Fibroblast of the aortic adventitia (primary cell): Measurements from ENCODE around the gene TCF12. TPM values are rescaled to one million over a fixed set of nuclear protein-coding genes. Genes with fewer than 3 reads are reported as not detected.

Experiments
- DNase-seq: peaks from one replicate; pipeline ENCODE4 v3.0.0-alpha.2; 2010; ENCODE audit warnings: low read depth
- H3K4me3 ChIP-seq: 2 replicates; pipeline ENCODE4 v1.5.1; 2011; ENCODE audit warnings: low read depth, mild to moderate bottlenecking, control low read depth, low read length, moderate library complexity
- total RNA-seq: library from RNA; depleted of rRNA; stranded (reverse); fragments of >200 nt; gene quantifications from 2 replicates; pipeline ENCODE4 v1.2.3, GENCODE V29; 2012; ENCODE audit warnings: low replicate concordance
- TF ChIP-seq, protein P1 (sequence below): IDR thresholded peaks from 2 replicates; pipeline ENCODE4 v1.5.1; 2011; ENCODE audit warnings: mild to moderate bottlenecking, low read length, control low read depth, inconsistent platforms; ENCODE audit not compliant: insufficient read depth

Gene TCF12
- total RNA-seq, 1 donor, result 89.2 TPM

DNA sequence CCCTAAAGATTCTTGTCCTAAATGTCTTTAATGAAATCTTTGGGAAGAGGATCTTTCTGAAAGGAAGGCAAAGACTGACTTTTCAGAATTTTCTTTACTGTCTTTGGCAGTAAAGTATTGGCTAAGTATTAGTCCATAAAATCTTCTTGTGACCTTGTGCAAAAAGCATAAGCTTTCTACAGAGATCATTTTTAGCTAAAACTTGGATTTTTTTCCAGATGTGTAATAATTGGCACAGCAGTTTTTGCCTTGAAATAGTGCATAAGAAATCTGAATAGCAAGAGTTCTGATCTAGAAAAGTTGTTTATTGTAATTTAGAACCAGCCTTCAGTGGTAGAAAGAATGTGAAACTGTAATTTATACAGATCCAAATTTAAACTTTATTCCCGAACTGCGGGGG is 335.1 kb downstream of the TCF12 start:
- DNase-seq, result no peak
- TF ChIP-seq, protein P1, sequence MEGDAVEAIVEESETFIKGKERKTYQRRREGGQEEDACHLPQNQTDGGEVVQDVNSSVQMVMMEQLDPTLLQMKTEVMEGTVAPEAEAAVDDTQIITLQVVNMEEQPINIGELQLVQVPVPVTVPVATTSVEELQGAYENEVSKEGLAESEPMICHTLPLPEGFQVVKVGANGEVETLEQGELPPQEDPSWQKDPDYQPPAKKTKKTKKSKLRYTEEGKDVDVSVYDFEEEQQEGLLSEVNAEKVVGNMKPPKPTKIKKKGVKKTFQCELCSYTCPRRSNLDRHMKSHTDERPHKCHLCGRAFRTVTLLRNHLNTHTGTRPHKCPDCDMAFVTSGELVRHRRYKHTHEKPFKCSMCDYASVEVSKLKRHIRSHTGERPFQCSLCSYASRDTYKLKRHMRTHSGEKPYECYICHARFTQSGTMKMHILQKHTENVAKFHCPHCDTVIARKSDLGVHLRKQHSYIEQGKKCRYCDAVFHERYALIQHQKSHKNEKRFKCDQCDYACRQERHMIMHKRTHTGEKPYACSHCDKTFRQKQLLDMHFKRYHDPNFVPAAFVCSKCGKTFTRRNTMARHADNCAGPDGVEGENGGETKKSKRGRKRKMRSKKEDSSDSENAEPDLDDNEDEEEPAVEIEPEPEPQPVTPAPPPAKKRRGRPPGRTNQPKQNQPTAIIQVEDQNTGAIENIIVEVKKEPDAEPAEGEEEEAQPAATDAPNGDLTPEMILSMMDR, result no peak
- no peak overlapping the region for H3K4me3 ChIP-seq

DNA sequence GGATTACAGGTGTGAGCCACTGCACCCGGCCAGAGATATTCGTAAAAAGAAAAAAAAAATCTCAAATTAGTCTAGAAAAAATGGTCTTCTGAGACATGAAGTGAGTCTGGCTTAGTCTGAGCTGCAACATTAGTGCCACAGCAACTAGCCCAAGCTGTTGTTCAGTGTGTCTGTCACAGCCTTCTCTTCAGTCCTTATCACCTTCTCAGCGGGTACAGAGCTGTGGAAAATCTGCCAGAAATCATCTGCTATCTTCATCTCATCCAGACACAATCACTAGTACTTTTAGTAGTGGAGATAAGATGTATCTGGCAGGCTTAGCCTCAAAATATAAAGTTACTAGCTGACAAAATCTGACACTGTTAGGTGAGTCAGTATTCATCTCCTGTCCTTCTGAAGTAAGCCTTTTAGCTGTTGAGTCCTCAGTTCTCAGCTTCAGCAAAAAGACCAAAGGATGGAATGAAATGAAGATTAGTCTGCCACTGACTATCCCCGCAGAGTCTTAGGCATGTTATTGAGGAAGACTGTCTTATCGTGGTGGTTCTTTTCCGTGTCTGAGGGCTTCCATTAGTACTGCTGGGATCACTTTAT is 337.4 kb downstream of the TCF12 start:
- no peak overlapping the region for H3K4me3 ChIP-seq
- no peak for DNase-seq
- TF ChIP-seq, protein P1, result no peak

DNA sequence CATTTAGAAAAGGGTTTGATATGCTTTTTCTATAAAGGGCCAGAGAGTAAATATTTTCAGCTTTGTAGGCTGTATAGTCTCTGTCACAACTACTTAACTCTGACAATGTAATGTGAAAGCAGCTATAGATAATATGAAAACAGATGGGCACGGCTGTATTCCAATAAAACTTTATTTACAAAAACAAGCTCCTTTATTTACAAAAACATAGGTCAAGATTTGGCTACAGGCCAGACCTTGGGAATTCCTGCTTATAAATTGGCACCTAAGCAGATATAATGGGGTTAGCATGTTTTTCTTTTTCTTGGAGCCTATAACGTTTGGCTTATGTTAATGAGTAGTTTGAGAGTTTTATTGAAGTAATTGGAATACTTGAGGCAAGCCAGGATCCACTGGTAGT is 338.5 kb downstream of the TCF12 start:
- DNase-seq, result no peak
- TF ChIP-seq, protein P1, result no peak

DNA sequence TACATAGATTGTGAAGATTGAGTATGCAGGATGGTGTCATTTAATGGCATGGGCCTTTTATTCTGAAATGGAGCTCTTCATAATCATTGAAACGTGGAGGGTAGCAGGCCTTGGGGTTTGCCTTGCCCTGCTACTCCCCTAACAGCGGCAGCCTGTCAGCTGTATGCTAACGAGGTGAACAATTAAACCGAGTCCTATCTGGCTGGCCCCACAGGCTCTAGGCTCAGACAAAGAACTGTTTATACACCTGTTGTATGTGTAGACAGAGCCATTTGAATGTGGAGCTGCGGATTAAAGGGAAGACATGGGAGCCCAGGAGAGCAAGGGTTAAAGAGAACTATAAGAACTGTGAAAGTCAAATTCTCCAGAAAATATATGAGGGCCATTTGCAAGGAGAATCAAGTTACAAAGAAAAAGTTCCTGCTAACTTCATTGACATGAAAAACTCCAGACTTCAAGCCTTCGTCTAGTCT is 341.2 kb downstream of the TCF12 start:
- no peak overlapping the region for H3K4me3 ChIP-seq
- TF ChIP-seq, protein P1, result no peak
- no peak for DNase-seq

More for the DNA sequence above, 338.5 kb downstream of the TCF12 start:
- H3K4me3 ChIP-seq, result no peak overlapping the region

DNA sequence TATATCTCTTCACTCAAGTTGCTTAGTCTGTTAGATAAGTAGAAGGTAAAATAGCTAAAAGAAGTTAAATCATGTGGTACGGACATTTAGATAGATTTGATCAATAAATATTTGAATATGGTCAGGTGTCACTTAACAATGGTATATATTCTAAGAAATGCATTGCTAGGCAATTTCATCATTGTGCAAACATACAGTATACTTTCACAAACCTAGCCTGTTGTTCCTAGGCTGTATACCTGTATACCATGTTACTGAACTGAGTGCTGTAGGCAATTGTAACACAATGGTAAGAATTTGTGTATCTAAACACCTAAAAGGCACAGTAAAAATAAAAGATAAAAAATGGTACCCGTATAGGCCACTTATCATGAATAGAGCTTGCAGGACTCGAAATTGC is 345.1 kb downstream of the TCF12 start:
- TF ChIP-seq, protein P1, result no peak
- no peak overlapping the region for H3K4me3 ChIP-seq
- no peak for DNase-seq

DNA sequence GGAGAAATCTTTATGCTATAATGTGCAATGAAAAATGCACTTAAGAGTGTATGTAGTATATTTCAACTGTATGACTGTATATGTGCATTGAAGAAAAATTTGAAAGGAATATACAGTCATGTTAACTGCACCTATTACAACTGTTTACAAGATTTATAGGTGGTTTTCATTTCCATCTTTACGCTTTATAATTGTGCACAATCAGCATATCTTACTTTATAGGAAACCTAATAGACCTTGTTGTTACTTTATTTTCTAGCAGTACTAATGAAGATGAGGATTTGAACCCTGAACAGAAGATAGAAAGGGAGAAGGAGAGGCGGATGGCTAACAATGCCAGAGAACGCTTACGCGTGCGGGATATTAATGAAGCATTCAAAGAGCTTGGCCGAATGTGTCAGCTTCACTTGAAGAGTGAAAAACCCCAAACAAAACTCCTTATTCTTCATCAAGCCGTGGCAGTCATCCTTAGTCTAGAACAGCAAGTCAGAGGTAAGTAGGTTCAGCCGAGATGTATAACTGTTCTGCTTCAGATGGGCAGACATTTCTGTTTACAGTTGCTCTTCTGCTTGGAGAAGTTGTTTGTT is 354.4 kb downstream of the TCF12 start:
- no peak for DNase-seq
- TF ChIP-seq, protein P1, result no peak
- H3K4me3 ChIP-seq, result no peak overlapping the region

DNA sequence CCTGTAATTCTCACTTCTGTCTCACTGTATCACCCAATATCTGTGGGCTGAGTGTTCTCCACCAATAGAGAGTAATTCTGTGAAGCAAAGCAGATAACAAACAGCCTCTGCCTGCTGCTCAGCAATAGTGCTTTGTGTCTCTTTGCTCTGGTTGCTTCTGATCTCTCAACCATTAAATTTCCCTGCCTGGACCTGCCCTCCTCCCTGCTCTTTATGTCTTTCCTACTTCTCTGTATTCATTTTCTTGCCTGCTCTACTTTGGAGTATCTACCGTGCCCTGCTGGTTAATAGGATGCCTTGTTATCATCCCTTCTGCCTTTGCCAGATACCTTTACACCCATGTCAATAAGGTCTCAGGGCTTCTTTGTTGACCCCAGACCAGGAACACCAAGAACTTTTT is 355.0 kb downstream of the TCF12 start:
- H3K4me3 ChIP-seq, result no peak overlapping the region
- DNase-seq, result no peak
- TF ChIP-seq, protein P1, result no peak
